Frontal cortex (tissue), 4 donors: Measurements from ENCODE around the gene TSPAN5. TPM values are rescaled to one million over a fixed set of nuclear protein-coding genes. Genes with fewer than 3 reads are reported as not detected.
"Not testable (repeated sequence)": the region's sequence is repeated elsewhere in the genome, so short reads cannot be mapped to it uniquely, and the experiment has no call there.

ENCODE experiments used
- DNase-seq, 2 donors: peaks; one replicate each; pipeline ENCODE4 v3.0.0; 2012; ENCODE audit warnings: low spot score in 2 of 2
- FAIRE-seq: peaks from 2 replicates; lab custom pipeline; 2012; peaks lifted over from hg19 to GRCh38; lab: Jason Lieb, UNC
- total RNA-seq: library from RNA; depleted of rRNA; stranded (reverse); fragments of >200 nt; gene quantifications from one replicate; pipeline ENCODE4 v1.2.3, GENCODE V29; 2014
- donor health status: control.
- donor health status: control.
- donor health status: control.

Gene TSPAN5
- total RNA-seq, 1 donor from 2014 or later = 67.3 TPM

DNA sequence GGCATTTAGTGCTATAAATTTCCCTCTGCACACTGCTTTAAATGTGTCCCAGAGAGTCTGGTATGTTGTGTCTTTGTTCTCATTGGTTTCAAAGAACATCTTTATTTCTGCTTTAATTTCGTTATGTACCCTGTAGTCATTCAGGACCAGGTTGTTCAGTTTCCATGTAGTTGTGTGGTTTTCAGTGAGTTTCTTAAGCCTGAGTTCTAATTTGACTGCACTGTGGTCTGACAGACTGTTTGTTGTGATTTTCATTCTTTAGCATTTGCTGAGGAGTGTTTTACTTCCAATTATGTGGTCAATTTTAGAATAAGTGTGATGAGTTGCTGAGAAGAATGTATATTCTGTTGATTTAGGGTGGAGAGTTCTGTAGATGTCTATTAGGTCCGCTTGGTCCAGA, 124.3 kb downstream of the TSPAN5 start:
- not testable (repeated sequence) for FAIRE-seq

GRCh38 chr4:98530572-98530971, 127.8 kb downstream of the TSPAN5 start:
- no peak for DNase-seq
- no peak for FAIRE-seq

More for the DNA sequence above, 124.3 kb downstream of the TSPAN5 start:
- DNase-seq = not testable (repeated sequence)

- DNase-seq = no peak
- no peak for FAIRE-seq
These were observed 128.3 kb downstream of the TSPAN5 start for GRCh38 chr4:98529970-98530569.

DNA sequence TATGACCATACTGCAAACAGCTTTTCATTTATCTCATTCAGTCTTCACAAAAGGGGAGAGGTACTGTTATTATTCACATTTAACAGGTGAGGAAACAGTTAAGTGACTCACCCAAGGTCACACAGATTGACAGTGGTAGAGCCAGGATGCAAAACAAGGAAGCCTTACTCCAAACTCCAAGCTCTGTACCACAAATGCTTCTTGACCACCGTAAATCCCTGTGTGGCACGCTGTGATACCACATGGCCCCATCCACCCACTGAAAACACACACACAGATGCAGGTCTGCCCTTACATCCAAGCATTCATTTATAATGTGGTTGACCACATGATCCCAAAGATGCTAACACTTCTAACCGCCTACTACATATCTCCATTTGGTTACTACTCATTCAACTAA, 129.5 kb downstream of the TSPAN5 start:
- no peak for FAIRE-seq

GRCh38 chr4:98527534-98528269, 130.7 kb downstream of the TSPAN5 start:
- FAIRE-seq (no peak), DNase-seq (no peak)

More for the DNA sequence above, 129.5 kb downstream of the TSPAN5 start:
- DNase-seq = no peak

DNA sequence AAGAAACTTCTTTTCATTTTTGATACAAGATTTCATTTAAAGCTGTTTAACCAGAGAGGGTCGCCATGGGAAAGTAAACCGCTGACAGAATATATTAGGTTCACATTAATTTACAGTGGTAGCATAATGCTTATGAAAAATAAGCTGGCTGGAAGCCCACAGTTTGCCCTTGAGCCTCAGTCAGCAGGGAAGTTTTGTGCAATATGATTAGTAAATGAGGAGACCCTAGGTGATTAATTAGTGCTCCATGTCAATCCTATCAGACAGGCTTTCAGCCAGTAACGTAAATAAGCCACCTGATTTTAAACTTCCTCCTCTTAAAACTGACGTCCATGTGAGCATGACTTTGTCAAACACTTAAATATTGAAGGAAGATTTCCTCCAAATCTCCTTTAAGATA, 134.2 kb downstream of the TSPAN5 start:
- FAIRE-seq (no peak), DNase-seq (no peak)

GRCh38 chr4:98522636-98523395, 135.6 kb downstream of the TSPAN5 start:
- no peak for FAIRE-seq
- DNase-seq = no peak

DNA sequence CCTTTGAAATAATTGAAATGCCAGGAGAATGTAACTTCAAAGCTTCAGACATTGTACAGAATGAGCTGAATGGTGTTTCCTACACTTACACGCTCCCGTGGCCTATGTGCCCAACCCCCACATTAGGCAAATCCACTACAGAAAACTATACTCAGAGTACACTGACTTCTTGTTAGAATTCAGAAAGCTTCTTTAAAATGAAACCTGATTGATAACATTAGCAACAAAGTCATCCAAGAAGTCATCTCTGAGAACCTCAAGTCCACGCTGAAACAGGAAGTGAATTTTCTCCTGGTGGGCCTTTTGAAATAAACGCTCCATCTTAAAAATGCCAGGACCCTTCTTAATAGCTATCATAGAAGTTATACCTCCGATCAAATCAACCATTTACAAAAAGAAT, 136.3 kb downstream of the TSPAN5 start:
- DNase-seq = no peak
- no peak for FAIRE-seq

DNA sequence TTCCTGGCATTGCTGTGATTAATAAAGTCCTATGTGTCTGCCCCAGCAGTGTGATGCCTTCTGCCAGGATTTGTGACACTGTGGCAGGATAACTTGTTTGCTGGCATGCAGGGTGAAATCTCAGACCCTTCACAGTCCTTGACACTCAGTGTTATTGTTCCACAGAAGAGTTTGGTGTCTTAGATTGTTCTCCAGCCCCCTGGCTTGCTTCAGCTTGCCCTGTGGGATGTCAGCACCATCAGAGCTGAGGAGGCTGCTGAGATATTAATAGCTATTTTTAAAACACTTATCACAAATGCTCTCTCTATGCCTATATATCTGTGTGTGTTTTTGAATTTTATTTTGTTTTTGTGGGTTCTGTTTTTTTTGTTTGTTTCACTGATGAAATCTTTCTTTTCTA, 136.9 kb downstream of the TSPAN5 start:
- no peak for DNase-seq
- no peak for FAIRE-seq

GRCh38 chr4:98519268-98519977, 139.0 kb downstream of the TSPAN5 start:
- no peak for DNase-seq

GRCh38 chr4:98518559-98519267, 139.7 kb downstream of the TSPAN5 start:
- no peak for DNase-seq
- FAIRE-seq = no peak

More at GRCh38 chr4:98519268-98519977, 139.0 kb downstream of the TSPAN5 start:
- no peak for FAIRE-seq

DNA sequence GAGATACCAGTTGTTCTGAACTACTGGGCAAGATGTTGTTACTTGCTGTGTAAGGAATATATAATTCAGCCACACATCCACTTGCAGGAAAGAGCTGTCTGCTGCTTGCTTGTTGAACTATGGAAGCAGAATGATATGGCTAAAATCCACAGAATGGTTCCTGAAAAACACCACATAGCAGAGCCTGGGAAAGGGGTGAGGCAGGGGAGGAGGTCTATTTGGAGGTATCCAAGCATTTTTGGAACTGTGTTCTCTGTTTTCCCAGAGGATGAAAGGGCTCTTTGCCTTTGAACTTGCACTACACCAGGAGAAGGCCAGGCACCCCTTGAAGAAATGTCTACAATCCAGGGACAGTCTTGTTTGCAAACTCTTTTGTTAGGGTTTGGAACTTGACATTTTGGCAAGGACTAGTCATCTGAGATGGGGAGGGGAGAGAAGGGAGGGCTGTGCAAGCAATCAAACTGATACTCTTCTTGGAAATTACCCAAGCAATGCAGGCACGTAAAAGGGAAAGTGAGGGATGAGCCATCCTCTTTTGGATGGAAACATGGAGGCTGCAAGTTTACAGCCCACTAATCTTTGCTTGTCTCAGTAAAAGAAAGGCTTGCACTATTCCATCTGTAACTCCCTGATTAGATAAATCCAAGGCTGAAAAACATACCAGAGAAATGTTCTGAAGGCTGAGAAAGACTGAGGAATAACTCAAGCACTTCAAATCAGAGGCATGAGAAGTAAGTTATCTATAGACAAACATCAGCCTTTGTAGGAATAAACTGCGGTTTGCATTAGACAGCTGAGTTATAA, 141.0 kb downstream of the TSPAN5 start:
- DNase-seq (no peak), FAIRE-seq (no peak)

GRCh38 chr4:98516441-98517217, 141.8 kb downstream of the TSPAN5 start:
- DNase-seq = no peak
- FAIRE-seq = no peak

DNA sequence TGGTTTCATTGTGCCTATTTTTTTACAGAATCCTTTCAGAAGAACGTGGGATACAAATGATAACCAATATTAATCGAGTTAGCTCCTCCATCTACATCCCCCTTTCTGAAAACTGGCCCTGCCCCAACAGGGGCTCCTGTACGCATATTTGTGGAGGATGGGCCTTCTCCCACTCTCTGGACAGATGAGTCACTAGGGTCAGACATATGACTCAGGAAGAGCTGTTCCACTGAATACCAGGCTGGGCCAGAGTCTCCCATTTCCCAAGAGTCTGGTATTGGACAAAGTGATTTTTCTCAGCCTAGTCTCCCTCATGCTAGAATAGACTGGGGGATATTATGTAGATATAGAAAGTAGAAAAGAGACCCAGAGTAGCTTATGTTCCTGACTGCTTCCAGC, 142.4 kb downstream of the TSPAN5 start:
- DNase-seq = no peak
- FAIRE-seq = no peak

GRCh38 chr4:98515470-98515809, 143.0 kb downstream of the TSPAN5 start:
- FAIRE-seq (no peak), DNase-seq (no peak)

DNA sequence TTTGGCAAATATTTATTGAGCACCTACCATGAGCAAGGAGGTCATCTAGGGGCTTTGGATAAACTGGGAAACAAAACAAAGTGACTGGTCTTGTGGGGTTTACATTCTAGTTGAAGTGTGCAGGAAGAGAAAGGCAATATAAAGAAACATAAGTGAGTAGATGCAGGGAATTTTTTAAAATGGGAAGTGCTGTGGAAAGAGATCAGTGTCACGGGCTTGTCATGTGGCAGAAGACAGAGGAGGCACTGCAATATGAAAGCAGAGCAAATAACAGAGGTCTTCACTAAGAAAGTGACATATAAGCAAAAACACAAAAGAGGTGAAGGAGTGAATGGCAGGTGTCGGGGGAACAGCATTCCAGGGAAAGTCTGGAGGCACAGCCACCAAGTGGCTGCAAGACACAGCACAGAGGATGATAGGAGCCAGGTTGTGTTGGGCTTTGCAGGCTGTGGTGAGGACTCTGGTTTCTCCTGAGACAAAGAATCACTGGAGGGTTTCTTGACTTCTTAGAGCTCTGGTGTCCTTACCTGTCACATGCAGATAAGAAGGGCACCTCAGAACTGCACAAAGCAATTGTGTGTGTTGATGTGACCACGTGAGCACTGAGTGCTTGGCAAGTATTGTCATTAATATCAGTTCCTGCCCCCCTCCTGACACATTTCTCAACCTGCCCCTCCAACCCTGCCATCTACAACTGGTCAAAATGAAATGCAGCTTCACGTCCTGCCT, 143.5 kb downstream of the TSPAN5 start:
- FAIRE-seq (no peak), DNase-seq (no peak)

DNA sequence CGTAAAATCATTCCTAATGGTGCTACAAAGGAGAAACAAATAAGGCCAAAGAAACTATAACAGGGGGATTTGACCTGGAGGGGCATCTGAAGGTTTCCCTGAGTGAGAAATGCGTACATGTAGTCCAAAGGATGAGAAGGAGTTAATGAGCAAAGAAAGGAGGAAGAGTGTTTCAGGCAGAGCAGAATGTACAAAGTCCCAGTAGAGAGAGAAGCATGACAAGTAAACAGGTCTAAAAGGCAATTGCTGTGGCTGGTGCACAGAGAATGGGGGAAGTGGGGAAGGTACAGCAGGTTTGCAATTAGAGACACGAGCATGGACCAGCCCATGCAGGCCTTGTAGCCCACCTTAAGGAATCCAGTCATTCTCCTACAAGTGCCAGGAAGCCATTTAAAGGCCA, 145.5 kb downstream of the TSPAN5 start:
- DNase-seq (no peak), FAIRE-seq (no peak)
